Endodermal cell (in vitro differentiated cells): ENCODE results near the gene WDR35. TPM values are rescaled to one million over a fixed set of nuclear protein-coding genes. Genes with fewer than 3 reads are reported as not detected.

Experiments used
- DNase-seq: peaks from one replicate; pipeline ENCODE4 v3.0.0-alpha.2; 2017
- H3K27ac ChIP-seq: 2 replicates; pipeline ENCODE4 v1.5.1; 2013; ENCODE audit warnings: mild to moderate bottlenecking, low read depth, low read length, moderate library complexity
- H3K27me3 ChIP-seq: 2 replicates; pipeline ENCODE4 v1.6.1; 2013; ENCODE audit warnings: mild to moderate bottlenecking, low read length, moderate library complexity; ENCODE audit not compliant: insufficient read depth, control insufficient read depth, poor library complexity, severe bottlenecking
- H3K36me3 ChIP-seq: 2 replicates; pipeline ENCODE4 v1.7.0; 2013; ENCODE audit warnings: mild to moderate bottlenecking, low read length, moderate library complexity; ENCODE audit not compliant: control insufficient read depth, insufficient read depth
- H3K4me1 ChIP-seq: one replicate; pipeline ENCODE4 v1.7.0; 2013; ENCODE audit warnings: low read length; ENCODE audit not compliant: control insufficient read depth, insufficient read depth
- H3K4me3 ChIP-seq: 2 replicates; pipeline ENCODE4 v1.5.1; 2013; ENCODE audit warnings: mild to moderate bottlenecking, low read length, moderate library complexity
- H3K9ac ChIP-seq: 2 replicates; pipeline ENCODE4 v1.6.1; 2013; ENCODE audit warnings: mild to moderate bottlenecking, low read length, moderate library complexity; ENCODE audit not compliant: poor library complexity, severe bottlenecking; ENCODE audit errors: extremely low read depth
- H3K9me3 ChIP-seq: 2 replicates; pipeline ENCODE4 v1.6.1; 2013; ENCODE audit warnings: mild to moderate bottlenecking, low read length, moderate library complexity; ENCODE audit not compliant: control insufficient read depth
- H3K27ac Mint-ChIP-seq: 2 replicates; pipeline ENCODE4 v1.8.0; 2020; ENCODE audit warnings: mixed read lengths
- H3K27me3 Mint-ChIP-seq: 2 replicates; pipeline ENCODE4 v1.8.0; 2021; ENCODE audit warnings: mild to moderate bottlenecking, mixed read lengths; ENCODE audit not compliant: insufficient read depth
- H3K36me3 Mint-ChIP-seq: 2 replicates; pipeline ENCODE4 v1.8.0; 2020; ENCODE audit warnings: low read depth, mixed read lengths
- H3K4me1 Mint-ChIP-seq: 2 replicates; pipeline ENCODE4 v1.8.0; 2020; ENCODE audit warnings: mixed read lengths
- H3K4me3 Mint-ChIP-seq: 2 replicates; pipeline ENCODE4 v1.8.0; 2020; ENCODE audit warnings: mild to moderate bottlenecking, moderate library complexity, mixed read lengths
- H3K9me3 Mint-ChIP-seq: 2 replicates; pipeline ENCODE4 v1.8.0; 2020; ENCODE audit warnings: mild to moderate bottlenecking, mixed read lengths
- whole genome bisulfite sequencing, 2 experiments: methylation state at CpG; one replicate each; pipeline versions ENCODE4 v1.1.5 to v1.1.7; 2013; ENCODE audit warnings: missing lambda C conversion rate in 2 of 2, mixed read lengths in 1 of 2; ENCODE audit not compliant: insufficient coverage in 1 of 2, insufficient read length in 1 of 2; 5-methylcytosine and 5-hydroxymethylcytosine counted together
- total RNA-seq, 2 donors: library from RNA; stranded (reverse); fragmentation: NEBNext Ultra II Directional in 1 of 2; extraction: Animal tissue kit (Norgen Biotek cat#: 25700) in 1 of 2; gene quantifications; 2 replicates in 1 of 2; 3 replicates in 1 of 2; pipeline ENCODE4 v1.2.1, GENCODE V29; 2021
- TF ChIP-seq, protein P1 (sequence below): fragments of 200-600 bp; sonication (generic); conservative IDR thresholded peaks from 2 replicates; pipeline ENCODE4 v1.5.0; 2021; ENCODE audit warnings: antibody characterized with exemption, mild to moderate bottlenecking

The WDR35 gene
- total RNA-seq, 2 donors from 2014 or later, result 11.3 to 13.5 TPM

DNA sequence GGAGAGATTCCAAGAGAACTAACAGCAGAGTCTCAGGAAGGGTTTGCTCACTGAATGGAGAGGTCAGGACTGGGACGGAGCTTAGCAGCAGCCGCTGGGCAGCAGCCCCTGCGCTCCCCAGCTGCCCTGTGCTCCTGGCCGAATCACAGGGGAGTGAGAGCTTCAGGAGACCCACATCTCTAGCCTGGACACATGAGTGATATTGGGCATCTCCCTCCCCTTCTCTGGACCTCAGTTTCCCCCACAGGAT, 22.1 kb upstream of the WDR35 start:
- Histone ChIP-seq H3K9ac (peak overlapping the region; percentile 32), H3K27me3 (peaks cover 5% of the 10 kb centered on the region), H3K9me3 (peaks cover 8% of the 10 kb centered on the region), H3K4me3 (peak overlapping the region; percentile 74), H3K4me1 (peaks cover 3% of the 10 kb centered on the region), H3K36me3 (no peaks in the 10 kb centered on the region), H3K27ac (no peak overlapping the region)
- Mint-ChIP-seq H3K36me3 (peaks cover 4% of the 10 kb centered on the region), H3K27me3 (peaks cover 12% of the 10 kb centered on the region), H3K27ac (peak overlapping the region; percentile 39), H3K4me1 (peaks cover 22% of the 10 kb centered on the region), H3K4me3 (peak overlapping the region; percentile 66), H3K9me3 (peaks cover 6% of the 10 kb centered on the region)
- WGBS, 2 experiments, result 63 to 64% methylated on average over 4 of the region's 4 CpGs
- no peak for DNase-seq
- TF ChIP-seq, protein P1, sequence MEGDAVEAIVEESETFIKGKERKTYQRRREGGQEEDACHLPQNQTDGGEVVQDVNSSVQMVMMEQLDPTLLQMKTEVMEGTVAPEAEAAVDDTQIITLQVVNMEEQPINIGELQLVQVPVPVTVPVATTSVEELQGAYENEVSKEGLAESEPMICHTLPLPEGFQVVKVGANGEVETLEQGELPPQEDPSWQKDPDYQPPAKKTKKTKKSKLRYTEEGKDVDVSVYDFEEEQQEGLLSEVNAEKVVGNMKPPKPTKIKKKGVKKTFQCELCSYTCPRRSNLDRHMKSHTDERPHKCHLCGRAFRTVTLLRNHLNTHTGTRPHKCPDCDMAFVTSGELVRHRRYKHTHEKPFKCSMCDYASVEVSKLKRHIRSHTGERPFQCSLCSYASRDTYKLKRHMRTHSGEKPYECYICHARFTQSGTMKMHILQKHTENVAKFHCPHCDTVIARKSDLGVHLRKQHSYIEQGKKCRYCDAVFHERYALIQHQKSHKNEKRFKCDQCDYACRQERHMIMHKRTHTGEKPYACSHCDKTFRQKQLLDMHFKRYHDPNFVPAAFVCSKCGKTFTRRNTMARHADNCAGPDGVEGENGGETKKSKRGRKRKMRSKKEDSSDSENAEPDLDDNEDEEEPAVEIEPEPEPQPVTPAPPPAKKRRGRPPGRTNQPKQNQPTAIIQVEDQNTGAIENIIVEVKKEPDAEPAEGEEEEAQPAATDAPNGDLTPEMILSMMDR, result no peak

DNA sequence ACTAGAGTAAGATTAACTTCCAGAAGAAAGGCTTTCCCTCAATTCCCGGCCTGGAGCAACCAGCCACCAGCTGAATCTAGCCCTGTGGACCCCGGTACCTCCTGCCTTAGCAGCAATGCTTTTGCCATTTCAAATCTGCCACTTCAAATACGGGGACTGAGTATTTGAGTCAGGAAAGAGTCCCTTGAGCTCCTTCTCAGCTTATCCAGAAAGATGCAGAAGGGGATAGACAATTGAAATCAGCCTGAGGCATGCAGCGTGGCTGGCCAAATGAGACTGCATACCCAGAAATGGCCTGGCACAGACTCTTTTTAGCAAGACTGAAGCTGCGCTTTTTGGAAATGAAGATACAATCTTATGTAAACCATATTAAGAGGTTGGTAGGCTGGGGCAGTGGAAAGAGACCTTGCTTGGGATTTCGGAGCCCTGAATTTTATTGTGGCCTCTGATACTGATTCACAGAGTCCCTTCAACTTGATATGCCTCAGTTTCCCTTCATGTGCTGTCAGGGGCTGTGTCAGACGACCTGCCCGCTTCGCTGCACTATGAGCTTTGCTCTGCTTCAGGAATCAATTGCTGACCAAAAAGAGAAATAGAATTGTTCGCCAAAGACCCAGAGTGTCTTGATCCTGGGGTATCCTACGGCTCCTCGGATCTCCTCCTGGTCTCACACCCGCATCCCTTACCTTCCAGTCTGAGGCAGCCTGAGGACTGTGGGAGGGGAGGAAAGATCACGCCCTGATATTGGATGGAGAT, 21.5 kb upstream of the WDR35 start:
- no peak overlapping the region for H3K27ac ChIP-seq
- H3K4me3 ChIP-seq, result peak overlapping the region; percentile 74
- peaks cover 5% of the 10 kb centered on the region for H3K27me3 ChIP-seq
- Mint-ChIP-seq H3K27me3 (peaks cover 12% of the 10 kb centered on the region), H3K4me1 (peaks cover 22% of the 10 kb centered on the region), H3K9me3 (peaks cover 6% of the 10 kb centered on the region), H3K4me3 (peak overlapping the region; percentile 66), H3K36me3 (peaks cover 8% of the 10 kb centered on the region), H3K27ac (peak overlapping the region; percentile 39)
- WGBS, 2 experiments, result 90 to 92% methylated on average over 12 to 14 of the region's 14 CpGs
- peak; percentile 48 for DNase-seq
- no peaks in the 10 kb centered on the region for H3K36me3 ChIP-seq
- peaks cover 3% of the 10 kb centered on the region for H3K4me1 ChIP-seq
- peaks cover 8% of the 10 kb centered on the region for H3K9me3 ChIP-seq
- TF ChIP-seq, protein P1, result no peak
- no peak overlapping the region for H3K9ac ChIP-seq

DNA sequence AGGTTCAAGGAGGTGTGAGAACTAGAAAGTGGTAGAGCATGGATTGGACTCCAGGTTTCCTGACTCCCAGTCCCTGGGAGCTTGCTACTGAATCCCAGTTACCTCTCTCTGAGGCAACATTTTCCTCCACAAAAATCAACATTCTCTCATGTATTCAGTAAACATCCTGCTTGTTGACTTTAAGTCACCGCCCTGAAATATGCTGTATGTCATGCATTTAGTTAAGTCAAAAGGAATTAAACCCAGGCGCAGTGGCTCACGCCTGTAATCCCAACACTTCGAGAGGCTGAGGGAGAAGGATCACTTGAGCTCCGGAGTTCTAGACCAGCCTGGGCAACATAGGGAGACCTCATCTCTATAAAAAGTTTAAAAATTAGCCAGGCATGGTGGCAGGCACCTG, 18.8 kb upstream of the WDR35 start:
- Mint-ChIP-seq H3K36me3 (peaks cover 25% of the 10 kb centered on the region), H3K27ac (no peak overlapping the region)
- 86 to 97% methylated on average over 5 of the region's 5 CpGs for WGBS, 2 experiments

More for the DNA sequence above, 18.8 kb upstream of the WDR35 start:
- peaks cover 3% of the 10 kb centered on the region for H3K4me1 ChIP-seq
- no peaks in the 10 kb centered on the region for H3K9me3 ChIP-seq
- H3K27ac ChIP-seq, result no peak overlapping the region
- no peak overlapping the region for H3K9ac ChIP-seq
- H3K27me3 Mint-ChIP-seq, result peaks cover 12% of the 10 kb centered on the region
- peaks cover 5% of the 10 kb centered on the region for H3K36me3 ChIP-seq
- TF ChIP-seq, protein P1, result no peak
- H3K4me3 ChIP-seq, result no peak overlapping the region
- H3K9me3 Mint-ChIP-seq, result no peaks in the 10 kb centered on the region
- no peak for DNase-seq
- peaks cover 5% of the 10 kb centered on the region for H3K27me3 ChIP-seq
- H3K4me1 Mint-ChIP-seq, result peaks cover 19% of the 10 kb centered on the region
- H3K4me3 Mint-ChIP-seq, result no peak overlapping the region
